Islet of Langerhans (tissue), 1 donor: Measurements from ENCODE around the gene SERPINA1.
A peak's percentile ranks its signal among the peaks of the same experiment; 100 is the strongest.
"Not testable (repeated sequence)": the region's sequence is repeated elsewhere in the genome, so short reads cannot be mapped to it uniquely, and the experiment has no call there.

ENCODE experiments used
- FAIRE-seq: peaks from one replicate; lab custom pipeline; 2011; peaks lifted over from hg19 to GRCh38; lab: Jason Lieb, UNC

SERPINA1 gene

DNA sequence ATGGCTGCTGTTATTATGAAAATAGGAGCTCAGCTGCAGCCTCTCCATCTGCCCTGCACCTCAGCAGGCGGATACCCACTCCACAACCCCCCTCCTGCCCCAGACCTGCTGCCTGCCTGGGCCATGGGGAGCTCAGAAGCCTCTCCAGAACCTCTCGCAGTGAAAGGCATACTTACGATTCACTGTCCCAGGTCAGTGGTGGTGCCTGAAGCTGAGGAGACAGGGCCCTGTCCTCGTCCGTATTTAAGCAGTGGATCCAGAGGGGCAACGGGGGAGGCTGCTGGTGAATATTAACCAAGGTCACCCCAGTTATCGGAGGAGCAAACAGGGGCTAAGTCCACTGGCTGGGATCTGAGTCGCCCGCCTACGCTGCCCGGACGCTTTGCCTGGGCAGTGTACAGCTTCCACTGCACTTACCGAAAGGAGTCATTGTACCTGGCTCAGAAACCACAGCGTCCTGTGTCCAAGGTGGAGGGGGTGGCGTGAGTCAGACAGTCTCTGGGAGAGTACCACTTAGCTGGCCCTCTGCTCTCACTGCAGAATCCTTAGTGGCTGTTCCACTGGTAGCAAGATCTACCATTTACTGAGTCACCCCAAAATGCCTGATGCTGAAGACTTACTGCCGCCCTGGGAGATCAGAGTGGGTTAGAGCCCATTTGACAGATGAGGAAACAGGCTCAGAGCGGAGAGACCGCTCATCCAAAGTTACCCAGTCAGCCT is at the start of gene SERPINA1:
Gene SERPINA1, minus strand, starts transcription at position 219 of the 720 bp plus-strand sequence. CDS start 5,365 bp downstream, outside the sequence.
- FAIRE-seq, result no peak

DNA sequence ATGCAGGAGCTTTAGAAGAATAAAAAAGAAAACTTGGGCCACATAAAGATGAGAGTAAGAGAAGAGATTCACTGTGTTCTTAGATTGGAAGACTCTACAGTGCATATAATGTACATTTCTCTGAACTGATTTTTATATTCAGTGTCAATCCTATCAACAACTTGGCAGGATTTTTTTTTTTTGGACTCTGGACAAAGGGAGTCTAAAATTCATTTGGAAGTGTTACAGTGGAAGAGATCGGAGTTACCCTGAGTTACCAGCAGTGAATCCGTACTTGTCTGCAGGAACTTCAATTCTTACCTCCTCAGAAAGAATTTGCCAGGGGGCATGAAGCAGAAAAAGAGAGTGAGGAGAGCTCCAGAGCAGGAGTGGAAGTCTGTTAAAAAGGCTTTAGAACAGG is 40.2 kb upstream of the SERPINA1 start:
- FAIRE-seq, result no peak

DNA sequence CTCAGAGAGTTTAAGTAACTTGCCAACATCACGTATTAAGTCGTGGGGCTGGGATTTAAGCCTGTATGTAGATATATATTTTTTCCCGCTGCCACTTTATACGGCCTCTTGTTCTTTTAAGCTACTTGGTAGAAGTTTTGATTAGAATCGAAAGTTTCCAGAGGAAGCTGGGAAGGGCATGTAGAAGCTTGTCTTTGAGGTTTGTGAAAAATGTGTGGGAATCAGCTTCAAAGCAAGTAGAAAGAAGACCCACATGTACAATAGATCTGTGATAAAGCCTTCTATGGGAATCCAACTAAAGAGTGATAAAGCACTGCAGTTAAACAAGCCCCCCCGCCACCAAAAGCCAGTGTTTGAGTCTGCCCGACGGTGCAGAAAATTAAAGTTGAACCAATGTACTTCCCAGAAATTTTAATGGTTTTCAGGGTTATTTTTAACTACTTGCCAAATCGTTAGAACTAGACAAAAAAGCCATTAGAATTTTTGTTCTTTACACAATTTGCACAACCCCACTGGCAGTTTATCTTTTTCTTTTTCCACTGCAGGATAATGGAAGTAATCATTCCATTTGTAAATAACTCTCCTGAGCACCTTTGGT is 38.7 kb upstream of the SERPINA1 start:
- no peak for FAIRE-seq

DNA sequence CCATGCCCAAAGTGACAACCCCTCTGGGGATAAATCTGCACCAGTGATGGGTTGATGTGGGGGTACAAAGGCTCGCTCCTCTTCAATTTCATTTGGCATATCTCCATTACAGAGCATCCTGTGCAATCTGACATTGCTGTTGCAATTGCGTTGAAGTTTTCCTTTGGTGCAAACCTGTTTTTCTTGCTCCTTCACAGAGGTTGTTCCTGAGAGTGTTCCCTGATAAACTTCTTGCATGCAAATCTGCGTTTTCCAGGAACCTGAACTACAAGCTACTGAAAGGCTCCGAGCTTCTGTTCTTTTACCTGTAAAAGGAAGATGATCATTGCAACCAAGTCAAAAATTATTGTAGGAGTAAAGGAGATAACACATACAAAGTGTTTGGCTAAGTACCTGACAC is 38.1 kb upstream of the SERPINA1 start:
- no peak for FAIRE-seq

DNA sequence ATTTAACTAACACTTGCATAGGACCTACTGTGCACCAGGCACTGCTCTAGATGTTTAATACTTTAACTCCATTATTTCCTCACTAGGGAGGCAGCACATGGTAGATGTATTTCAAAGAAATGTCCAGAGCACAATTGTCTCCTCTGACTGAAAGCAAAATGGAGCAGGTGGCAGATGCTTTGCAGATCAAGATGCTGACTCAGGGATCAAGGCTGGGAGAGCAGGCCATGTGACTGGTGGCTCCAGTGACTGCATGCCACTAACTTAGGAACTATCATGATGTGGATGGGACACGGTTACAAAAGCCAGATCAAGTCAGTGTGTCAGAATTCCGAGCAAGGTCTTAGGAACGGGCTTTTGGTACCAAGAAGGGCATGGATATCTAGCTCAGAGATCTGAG is 36.0 kb upstream of the SERPINA1 start:
- no peak for FAIRE-seq

DNA sequence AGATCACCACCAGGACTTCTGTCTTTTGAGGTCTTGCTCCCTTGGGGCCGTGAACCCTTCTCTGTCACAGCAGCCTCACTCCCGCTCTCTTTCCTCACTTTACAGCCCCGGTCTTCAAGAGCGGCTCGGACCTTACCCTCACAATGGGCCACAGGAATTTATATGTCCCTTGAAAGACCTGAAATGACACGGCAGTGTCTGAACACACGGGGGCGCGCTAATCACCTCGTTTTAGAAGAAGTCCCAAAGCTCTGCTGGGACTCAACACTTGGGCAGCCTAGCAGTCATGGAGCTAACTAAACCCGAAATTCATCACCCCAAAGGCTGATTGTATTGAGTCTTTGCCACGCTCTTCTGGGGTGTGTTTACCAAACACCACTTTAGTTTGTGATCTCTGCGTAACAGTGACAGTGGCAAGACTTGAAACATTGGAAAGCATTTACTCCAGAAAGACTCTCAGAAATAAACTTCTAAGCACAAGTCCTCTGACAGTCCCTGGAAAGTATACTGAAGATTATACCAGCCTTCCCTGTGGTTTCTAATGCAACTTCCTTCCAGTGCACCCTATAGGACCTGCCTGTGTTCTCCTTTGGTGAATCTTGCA is 35.2 kb upstream of the SERPINA1 start:
- FAIRE-seq, result peak; percentile 58

DNA sequence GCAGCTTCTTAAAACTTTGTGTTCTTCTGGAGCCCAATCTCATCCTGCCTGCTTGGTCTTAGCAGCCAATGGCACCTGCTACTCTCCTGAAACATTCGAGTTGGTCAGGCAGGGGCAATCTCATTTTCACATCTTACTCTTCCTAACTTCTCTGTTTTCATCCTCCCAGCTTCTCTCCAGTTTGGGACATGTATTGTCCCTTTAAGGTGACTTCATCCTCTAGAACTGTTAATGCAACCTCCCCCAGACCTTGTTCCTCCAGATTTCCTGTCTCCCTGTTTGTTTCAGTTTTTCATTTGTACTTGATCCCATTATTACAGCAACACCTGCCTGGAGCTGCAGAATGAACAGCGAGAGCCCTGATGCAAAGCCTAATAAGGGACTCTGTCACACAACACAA is 32.9 kb upstream of the SERPINA1 start:
- FAIRE-seq, result no peak

DNA sequence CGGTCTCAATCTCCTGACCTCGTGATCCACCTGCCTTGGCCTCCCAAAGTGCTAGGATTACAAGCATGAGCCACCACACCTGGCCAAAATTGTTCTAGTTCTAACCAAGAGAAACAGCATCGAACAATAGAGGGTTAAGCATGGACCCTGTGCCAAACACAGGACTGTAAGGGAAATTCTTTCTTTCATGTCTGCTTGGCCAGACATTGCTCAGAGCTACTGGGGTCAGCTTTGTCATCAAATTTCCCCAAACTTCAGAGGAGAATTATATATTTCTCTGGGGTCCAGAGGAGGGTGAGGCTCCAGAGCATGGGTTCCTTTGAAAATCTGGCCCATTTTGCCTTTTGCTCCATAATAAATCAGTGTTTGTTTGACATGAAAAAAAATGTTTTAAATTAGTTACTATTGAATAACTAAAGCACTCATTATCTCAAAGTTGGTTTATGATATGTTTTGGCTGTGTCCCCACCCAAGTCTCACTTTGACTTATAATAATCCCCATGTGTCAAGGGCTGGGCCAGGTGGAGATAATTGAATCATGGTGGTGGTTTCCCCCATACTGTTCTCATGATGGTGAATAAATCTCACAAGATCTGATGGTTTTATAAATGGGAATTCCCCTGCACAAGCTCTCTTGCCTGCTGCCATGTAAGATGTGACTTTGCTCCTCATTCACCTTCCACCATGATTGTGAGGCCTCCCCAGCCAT is 29.2 kb upstream of the SERPINA1 start:
- FAIRE-seq, result not testable (repeated sequence)

DNA sequence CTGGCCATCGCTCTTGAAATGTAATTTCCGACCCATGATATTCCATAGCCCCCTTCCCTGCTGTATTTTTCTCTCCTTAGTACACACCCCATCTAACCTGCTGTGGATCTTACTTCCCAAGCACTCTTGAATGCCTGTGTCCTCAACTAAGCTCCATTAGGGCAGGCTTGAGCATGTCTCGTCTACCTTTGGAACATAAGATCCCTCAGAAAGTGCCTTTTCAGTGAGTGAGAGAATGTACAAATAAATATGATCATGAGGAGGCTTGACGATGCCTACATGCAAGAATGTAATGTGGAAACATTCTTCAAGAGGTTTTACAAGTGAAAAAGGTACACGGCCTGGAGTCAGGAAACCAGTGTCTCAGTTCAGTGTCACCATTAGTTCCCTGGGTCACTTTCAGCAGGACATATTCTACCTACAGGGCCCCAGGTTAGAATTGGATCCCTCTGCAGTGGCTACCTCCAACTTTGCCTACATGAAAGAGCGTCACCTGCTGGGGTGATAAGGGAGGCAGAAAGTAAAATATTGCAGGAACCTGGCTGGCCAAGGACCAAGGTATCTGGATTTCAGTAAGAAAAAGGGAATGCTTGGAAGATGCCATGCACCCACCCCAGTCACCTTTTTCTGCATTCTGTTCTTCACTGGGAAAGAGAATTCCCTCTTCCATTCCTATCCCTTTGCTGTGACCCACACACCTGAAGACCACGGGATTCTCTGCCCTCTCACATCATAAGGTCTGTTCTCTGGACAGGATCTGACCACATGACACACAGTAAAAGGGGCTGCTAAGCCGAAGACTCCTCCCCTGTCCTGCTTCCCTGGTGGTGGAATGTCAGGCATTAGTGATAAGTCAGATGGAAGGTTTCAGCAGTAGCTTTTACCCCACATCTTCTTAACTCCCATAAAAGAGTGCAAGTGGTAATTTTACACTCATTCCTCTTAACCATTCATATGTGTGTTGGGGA is 24.6 kb upstream of the SERPINA1 start:
- no peak for FAIRE-seq

DNA sequence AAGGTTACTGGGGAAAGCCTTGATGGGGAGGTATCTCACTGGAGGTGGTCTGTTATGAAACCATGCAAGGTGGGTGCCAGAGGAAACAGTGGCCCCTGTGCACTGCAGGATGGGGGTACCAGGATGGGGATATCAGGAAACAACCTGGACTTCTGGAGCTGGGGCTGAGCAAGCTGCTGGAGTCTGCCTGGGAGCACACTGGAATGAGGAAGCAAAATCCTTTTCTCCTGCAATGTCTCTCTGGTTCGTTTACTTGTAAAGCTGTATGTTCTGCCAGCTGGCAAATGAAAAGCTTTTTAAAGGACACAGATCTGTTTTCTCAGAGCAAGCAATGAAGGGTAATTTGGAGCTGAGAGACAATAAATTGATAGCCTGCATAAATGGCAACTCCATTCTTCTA is 23.2 kb upstream of the SERPINA1 start:
- no peak for FAIRE-seq

DNA sequence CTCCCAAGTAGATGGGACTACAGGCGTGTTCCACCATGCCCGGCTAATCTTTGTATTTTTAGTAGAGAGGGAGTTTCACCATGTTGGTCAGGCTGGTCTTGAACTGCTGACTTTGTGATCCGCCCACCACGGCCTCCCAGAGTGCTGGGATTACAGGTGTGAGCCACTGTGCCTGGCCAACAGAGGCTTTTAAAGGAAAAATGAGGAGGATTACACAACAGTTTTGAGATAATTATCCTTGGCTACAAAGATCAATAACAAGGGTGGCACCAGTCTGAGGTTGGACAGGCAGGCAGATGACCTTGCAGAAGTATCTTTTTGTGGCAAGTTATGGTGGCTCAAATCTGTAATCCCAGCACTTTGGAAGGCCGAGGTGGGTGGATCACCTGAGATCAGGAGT is 21.0 kb upstream of the SERPINA1 start:
- not testable (repeated sequence) for FAIRE-seq

DNA sequence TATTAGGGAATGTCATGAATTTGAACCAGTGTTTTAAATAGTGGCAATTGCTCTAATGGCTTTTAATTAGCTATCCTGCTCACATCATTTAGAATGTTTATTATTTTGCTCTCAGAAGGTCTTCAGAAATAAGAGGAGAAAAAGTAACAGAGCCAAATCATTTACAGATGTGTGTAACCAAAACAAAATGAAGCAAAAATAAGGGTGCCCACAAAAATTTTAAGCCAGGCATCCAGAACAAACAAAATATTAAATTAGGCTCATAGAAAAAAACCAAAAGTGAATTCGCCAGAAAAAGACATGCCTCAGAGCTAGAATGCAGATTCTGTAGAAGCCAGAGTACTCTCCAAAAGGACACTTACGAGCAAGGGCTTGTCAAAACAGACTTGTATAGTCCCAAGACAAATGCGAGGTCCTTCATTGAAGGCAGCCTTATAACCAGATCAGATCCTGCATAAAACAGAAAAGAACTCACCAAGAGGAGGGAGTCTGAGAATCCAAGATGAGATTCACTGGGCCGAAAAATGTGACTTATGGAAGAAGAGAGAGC is 20.2 kb upstream of the SERPINA1 start:
- FAIRE-seq, result no peak

DNA sequence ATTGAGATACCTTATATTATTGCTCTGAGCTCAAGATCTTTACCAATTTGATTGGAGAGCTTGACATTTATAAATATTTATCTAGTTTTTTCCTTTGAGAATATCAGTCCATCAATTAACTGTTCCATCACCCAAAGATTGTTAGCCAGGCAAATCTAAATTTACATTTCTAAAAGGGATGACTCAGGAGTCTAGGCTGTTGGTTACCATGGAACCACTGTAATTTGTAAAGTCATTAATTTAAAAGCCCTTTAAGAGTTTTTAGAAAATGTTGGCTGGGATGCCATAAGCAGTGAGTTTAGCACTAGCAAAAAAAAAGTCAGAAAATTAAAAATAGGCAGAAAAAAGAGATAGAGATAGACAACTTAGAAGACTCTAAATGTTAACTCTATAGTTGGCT is 19.5 kb upstream of the SERPINA1 start:
- peak; percentile 99 for FAIRE-seq

DNA sequence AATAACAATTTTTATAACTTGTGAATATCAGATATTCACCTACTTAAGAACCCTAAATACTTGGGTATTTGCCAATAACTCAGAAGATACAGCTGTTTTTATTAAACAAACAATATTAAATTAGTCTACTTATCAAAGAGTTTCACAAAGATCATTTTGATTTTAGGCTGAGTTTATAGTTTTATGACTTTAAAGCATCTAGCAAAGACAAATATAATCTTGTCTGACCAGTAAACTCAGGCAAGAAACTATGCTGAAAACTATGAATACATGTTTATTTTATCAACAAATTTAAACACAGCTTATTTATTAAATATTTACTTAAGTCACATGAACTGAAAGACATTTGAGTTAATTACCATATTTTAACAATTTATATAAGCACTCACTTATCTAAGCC is 18.5 kb upstream of the SERPINA1 start:
- FAIRE-seq, result peak; percentile 98

DNA sequence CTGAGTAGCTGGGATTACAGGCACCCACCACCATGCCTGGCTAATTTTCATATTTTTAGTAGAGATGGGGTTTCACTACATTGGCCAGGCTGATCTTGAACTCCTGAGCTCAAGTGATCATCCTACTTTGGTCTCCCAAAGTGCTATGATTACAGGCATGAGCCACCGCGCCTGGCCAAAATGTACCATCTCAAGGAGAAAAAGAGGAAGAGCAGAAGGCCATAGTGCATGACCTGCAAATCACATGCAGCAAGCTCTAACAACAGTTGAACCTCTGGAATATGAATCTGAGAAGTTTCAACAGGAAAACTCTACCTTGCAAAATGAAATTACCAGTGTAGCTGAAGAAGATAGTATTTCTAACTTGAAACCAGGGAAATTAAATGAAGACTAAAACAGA is 17.1 kb upstream of the SERPINA1 start:
- FAIRE-seq, result no peak

DNA sequence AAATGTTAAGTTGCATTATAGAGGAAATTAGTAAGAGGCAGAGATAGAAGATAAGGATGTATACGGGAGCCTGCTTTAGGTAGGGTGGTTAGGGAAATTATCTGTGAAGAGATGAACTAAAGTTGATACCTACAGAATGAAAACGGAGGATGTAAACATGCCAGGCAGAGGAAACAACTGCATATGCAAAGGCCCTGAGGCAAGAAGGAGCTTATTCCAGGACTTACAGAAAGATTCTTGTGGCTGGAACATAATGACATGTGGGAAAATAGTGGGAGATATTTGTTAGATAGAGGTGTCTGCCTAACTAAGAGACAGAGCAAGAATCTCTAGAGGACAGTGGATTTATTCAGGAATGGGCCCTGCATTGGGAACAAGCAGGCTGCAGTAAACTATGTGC is 16.2 kb upstream of the SERPINA1 start:
- FAIRE-seq, result no peak

DNA sequence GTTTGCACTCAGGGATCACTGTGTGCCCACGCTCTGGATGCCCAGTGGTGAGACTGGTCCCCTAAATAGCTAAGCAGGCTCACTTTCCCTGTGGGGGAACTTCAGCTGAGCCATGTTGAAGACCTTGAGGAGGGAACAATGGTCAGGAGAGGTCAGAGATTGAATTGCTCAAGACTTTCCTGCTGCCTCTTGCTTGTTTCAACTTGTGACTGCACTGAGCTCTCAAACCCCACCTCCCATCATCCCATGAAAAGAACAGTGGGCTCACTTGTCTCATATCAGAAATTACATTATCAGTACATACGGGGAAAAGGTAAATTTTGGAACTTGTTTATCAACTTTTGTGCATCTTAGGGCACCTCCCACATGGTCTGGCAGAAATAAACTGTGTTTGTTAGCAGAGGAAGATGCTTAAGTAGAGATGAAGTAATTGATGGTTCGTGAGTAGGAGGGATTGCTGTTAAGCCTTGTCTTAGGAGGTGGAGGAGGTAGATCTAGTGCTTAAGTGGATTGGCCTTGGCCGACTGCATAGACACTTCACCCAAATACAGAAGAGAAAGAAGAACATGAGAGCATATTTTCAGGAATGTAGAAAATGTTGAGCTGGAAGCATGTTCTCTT is 15.0 kb upstream of the SERPINA1 start:
- FAIRE-seq, result no peak

DNA sequence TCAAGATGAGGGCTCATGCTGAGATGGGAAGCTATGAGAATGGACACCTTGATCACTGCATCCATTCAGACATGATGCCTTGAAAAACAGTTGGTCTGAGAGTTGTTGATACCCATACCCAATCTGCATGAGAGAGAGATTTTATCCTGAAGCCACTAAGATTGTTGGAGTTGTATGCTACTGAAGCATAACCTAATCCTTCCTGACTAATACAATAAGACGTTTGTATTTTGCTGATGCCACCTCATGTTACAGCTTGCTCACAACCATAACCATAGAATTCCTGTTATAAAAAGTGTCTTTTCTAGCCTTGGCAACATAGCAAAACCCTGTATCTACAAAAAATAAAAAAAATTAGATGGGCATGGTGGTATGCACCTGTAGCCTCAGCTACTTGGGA is 12.7 kb upstream of the SERPINA1 start:
- FAIRE-seq, result no peak

DNA sequence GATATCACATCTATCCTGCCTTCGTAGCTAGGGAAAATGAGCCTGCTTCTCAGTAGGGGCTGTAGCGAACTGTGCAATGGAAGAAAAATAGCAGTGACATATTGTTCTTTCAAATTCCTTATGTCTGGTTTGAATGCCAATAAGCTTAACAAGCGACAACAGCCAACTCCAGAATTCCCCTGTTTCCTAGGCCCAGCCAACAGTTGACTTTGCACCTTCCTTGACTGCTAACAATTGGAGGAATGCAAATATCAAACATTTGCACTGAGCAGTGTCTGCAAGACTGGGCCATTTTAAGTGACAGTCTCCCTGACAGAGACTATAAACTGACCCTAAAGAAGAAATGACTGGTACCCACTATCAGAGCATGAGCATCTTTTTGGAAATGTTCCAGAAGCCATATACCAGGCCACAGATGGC is 12.0 kb upstream of the SERPINA1 start:
- FAIRE-seq, result no peak

DNA sequence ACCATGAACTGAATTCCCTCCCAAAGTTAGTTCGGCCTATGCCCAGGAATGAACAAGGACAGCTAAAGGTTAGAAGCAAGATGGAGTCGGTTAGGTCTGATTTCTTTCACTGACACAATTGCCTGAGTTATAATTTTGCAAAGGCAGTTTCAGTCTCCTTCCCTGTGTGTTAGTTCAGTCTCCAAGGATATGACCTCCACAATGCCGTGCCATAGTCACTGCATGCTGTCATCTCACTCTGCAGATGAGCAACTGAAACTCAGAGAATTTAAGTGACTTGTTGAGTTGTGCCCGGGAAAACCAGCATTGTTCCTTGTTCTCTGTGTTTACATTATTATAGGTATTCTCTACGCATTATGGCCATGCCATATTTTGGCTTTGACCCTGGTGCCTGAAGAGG is 10.1 kb upstream of the SERPINA1 start:
- no peak for FAIRE-seq

DNA sequence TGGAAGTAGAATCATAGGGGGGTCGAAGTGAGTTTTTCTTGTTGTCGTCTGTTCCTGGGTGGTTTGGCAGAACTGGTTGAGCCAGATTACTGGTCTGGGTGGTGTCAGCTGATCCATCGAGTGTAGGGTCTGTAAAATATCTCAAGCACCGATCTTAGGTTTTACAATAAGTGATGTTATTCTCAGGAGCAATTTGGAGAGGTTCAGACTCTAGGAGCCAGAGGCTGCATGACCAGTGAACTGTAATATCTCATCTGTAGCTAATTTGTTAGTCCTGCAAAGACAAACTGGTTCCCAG is 9.7 kb upstream of the SERPINA1 start:
- no peak for FAIRE-seq
